A549 (cell line): ENCODE measurements around the gene DMRT3. TPM values are rescaled to one million over a fixed set of nuclear protein-coding genes. Genes with fewer than 3 reads are reported as not detected.

Experiments used
- ATAC-seq, 2 experiments: fragments of 200-7000 bp in 1 of 2; fragments of >200 bp in 1 of 2; cut with Nextera tagmentation in 1 of 2; cut with Tn5 transposase in 1 of 2; 3 replicates each; pipeline versions ENCODE4 v1.8.0 to v1.9.1; 2018 to 2020; ENCODE audit warnings: mild to moderate bottlenecking in 1 of 2, moderate library complexity in 1 of 2
- CTCF ChIA-PET: fragments of 300-600 bp; sonication (Branson Sonifier 250); formaldehyde crosslinking; extraction: SDS; loops from one replicate; lab custom pipeline; 2021; ENCODE audit warnings: antibody characterized with exemption, inconsistent platforms; lab: Yijun Ruan, JAX
- POLR2A ChIA-PET: fragments of 350-600 bp; formaldehyde crosslinking; extraction: SDS; loops from one replicate; lab custom pipeline; 2021; ENCODE audit warnings: antibody characterized with exemption, inconsistent platforms; lab: Yijun Ruan, JAX
- DNase-seq, 2 experiments: peaks; one replicate each; pipeline versions ENCODE4 v3.0.0 to v3.0.0-alpha.2; 2011 to 2016; ENCODE audit warnings: low read depth in 1 of 2, low spot score in 1 of 2
- FAIRE-seq: peaks from 2 replicates; lab custom pipeline; 2011; peaks lifted over from hg19 to GRCh38; lab: Jason Lieb, UNC
- H3K27ac ChIP-seq, 2 experiments: fragments of >200 bp; sonication (Bioruptor Twin); formaldehyde crosslinking; 3 replicates each; pipeline ENCODE4 v1.5.1; 2016 to 2017
- H3K4me1 ChIP-seq: fragments of >200 bp; sonication (Bioruptor Twin); formaldehyde crosslinking; 3 replicates; pipeline ENCODE4 v1.6.1; 2016
- H3K4me2 ChIP-seq: fragments of >200 bp; sonication (Bioruptor Twin); formaldehyde crosslinking; 3 replicates; pipeline ENCODE4 v1.6.1; 2016
- H3K4me3 ChIP-seq: fragments of >200 bp; sonication (Bioruptor Twin); formaldehyde crosslinking; 3 replicates; pipeline ENCODE4 v1.5.1; 2016
- H3K9me3 ChIP-seq: fragments of >200 bp; sonication (Bioruptor Twin); formaldehyde crosslinking; 3 replicates; pipeline ENCODE4 v1.6.1; 2016
- ATOH8 ChIP-seq: fragments of 250-450 bp; sonication (Bioruptor Pico); IDR thresholded peaks from 2 replicates; pipeline ENCODE4 v1.5.0; 2020; ENCODE audit warnings: low read depth, mild to moderate bottlenecking, moderate library complexity
- BCL3 ChIP-seq: fragments of >200 bp; sonication (Bioruptor Twin); formaldehyde crosslinking; IDR thresholded peaks from 3 replicates; pipeline ENCODE4 v1.6.1; 2016
- BHLHE40 ChIP-seq: IDR thresholded peaks from 2 replicates; pipeline ENCODE4 v1.6.1; 2012; ENCODE audit warnings: low read depth, low read length, inconsistent platforms
- CBX2 ChIP-seq: fragments of 200-600 bp; sonication (generic); IDR thresholded peaks from 2 replicates; pipeline ENCODE4 v1.6.1; 2016; ENCODE audit warnings: low read depth, mild to moderate bottlenecking, borderline replicate concordance
- CBX8 ChIP-seq: fragments of 200-600 bp; sonication (generic); IDR thresholded peaks from 2 replicates; pipeline ENCODE4 v1.6.1; 2016
- CEBPB ChIP-seq, 2 experiments: fragments of >200 bp in 1 of 2; sonication (Bioruptor Twin) in 1 of 2; formaldehyde crosslinking in 1 of 2; IDR thresholded peaks; 2 replicates each; pipeline ENCODE4 v1.6.1; 2012 to 2016
- CHD2 ChIP-seq: fragments of 150-350 bp; IDR thresholded peaks from 2 replicates; pipeline ENCODE4 v1.6.1; 2014; ENCODE audit warnings: low read length; ENCODE audit not compliant: partially characterized antibody
- ELK1 ChIP-seq: fragments of 150-350 bp; IDR thresholded peaks from 2 replicates; pipeline ENCODE4 v1.6.1; 2014; ENCODE audit warnings: low read depth, mild to moderate bottlenecking, low read length
- FOSB ChIP-seq: fragments of 250-450 bp; sonication (Bioruptor Pico); IDR thresholded peaks from 2 replicates; pipeline ENCODE4 v1.5.0; 2020; ENCODE audit warnings: mild to moderate bottlenecking, moderate library complexity
- HDAC2 ChIP-seq: fragments of 200-600 bp; sonication (generic); IDR thresholded peaks from 2 replicates; pipeline ENCODE4 v1.6.1; 2016
- HMGXB4 ChIP-seq: fragments of 250-450 bp; sonication (Bioruptor Pico); IDR thresholded peaks from 2 replicates; pipeline ENCODE4 v1.5.0; 2021; ENCODE audit warnings: mild to moderate bottlenecking, moderate library complexity, borderline replicate concordance
- JUNB ChIP-seq: fragments of >200 bp; sonication (Bioruptor Twin); formaldehyde crosslinking; IDR thresholded peaks from 2 replicates; pipeline ENCODE4 v1.6.1; 2016
- KDM5A ChIP-seq: fragments of 200-600 bp; sonication (generic); IDR thresholded peaks from 2 replicates; pipeline ENCODE4 v1.6.1; 2016; ENCODE audit warnings: antibody characterized with exemption, mild to moderate bottlenecking
- NFE2L2 ChIP-seq: fragments of 150-350 bp; conservative IDR thresholded peaks from 2 replicates; pipeline ENCODE4 v1.6.1; 2014; ENCODE audit warnings: low read length
- NPAS2 ChIP-seq: fragments of 250-450 bp; sonication (Bioruptor Pico); IDR thresholded peaks from 2 replicates; pipeline ENCODE4 v1.8.0; 2022; ENCODE audit warnings: mild to moderate bottlenecking, moderate library complexity, borderline replicate concordance
- POLR2AphosphoS2 ChIP-seq: conservative IDR thresholded peaks from 2 replicates; pipeline ENCODE4 v1.6.1; 2012; ENCODE audit warnings: low read length, improper control_type of control experiment, inconsistent platforms
- RCOR1 ChIP-seq: fragments of 150-350 bp; IDR thresholded peaks from 2 replicates; pipeline ENCODE4 v1.6.1; 2014; ENCODE audit warnings: antibody characterized with exemption, low read length, low read depth
- RFX5 ChIP-seq: fragments of 450-650 bp; IDR thresholded peaks from 2 replicates; pipeline ENCODE4 v1.7.1; 2014; ENCODE audit warnings: antibody characterized with exemption, mild to moderate bottlenecking, moderate library complexity
- TFCP2L1 ChIP-seq: fragments of 250-450 bp; sonication (Bioruptor Pico); IDR thresholded peaks from 2 replicates; pipeline ENCODE4 v1.5.0; 2021; ENCODE audit warnings: mild to moderate bottlenecking
- TP53 ChIP-seq: fragments of 250-450 bp; sonication (Bioruptor Pico); IDR thresholded peaks from 2 replicates; pipeline ENCODE4 v1.5.0; 2021; ENCODE audit warnings: mild to moderate bottlenecking, moderate library complexity
- ZFP36 ChIP-seq: fragments of 450-650 bp; IDR thresholded peaks from 2 replicates; pipeline ENCODE4 v1.6.1; 2014; ENCODE audit warnings: borderline replicate concordance; ENCODE audit not compliant: partially characterized antibody
- WGBS: methylation state at CpG from one replicate; pipeline ENCODE4 v1.1.6; 2017; ENCODE audit errors: missing lambda C conversion rate; 5-methylcytosine and 5-hydroxymethylcytosine counted together
- polyA plus RNA-seq, 4 experiments: library from polyadenylated mRNA; depleted of rRNA in 3 of 4; stranded (reverse); fragments of >200 nt; fragmentation: RNase III in 1 of 4; extraction: RNeasy Plus Mini Kit Qiagen cat#74134 plus additional on column Dnase treatment in 1 of 4; gene quantifications; 2 replicates in 3 of 4; 3 replicates in 1 of 4; pipeline ENCODE4 v1.2.3, GENCODE V29; 2011 to 2017

Gene DMRT3
- polyA plus RNA-seq, 2 of the 4 experiments (the other 2 are of a cell fraction), result not detected

GRCh38 chr9:959914-960313 lies 16.5 kb upstream of the DMRT3 start (continued):
- TF ChIP-seq ELK1 (no peak), JUNB (no peak), BCL3 (no peak), CBX2 (no peak), NPAS2 (CRISPR knock-in tag) (no peak), CBX8 (no peak), KDM5A (no peak), RFX5 (no peak), POLR2AphosphoS2 (no peak), HMGXB4 (CRISPR knock-in tag) (no peak), HDAC2 (no peak), ATOH8 (CRISPR knock-in tag) (no peak)

GRCh38 chr9:962023-962422 lies 14.4 kb upstream of the DMRT3 start:
- ATAC-seq (no peak), FAIRE-seq (no peak), DNase-seq (no peak)
- Histone ChIP-seq H3K4me2 (no peak overlapping the region), H3K27ac (no peak overlapping the region), H3K4me3 (no peak overlapping the region), H3K4me1 (no peaks in the 10 kb centered on the region), H3K9me3 (no peaks in the 10 kb centered on the region)
- no peak for TF ChIP-seq ZFP36
- no peak for TF ChIP-seq TFCP2L1
- TF ChIP-seq RCOR1, result no peak
- no peak for TF ChIP-seq CEBPB (IDR thresholded peaks at IDR 0.05)
- TF ChIP-seq FOSB (CRISPR knock-in tag), result no peak
- TF ChIP-seq HMGXB4 (CRISPR knock-in tag), result no peak
- ChIA-PET CTCF (no interaction called here), POLR2A (no interaction called here)
- 0% methylated on average over 6 of the region's 6 CpGs for WGBS

- H3K4me1 ChIP-seq, result no peaks in the 10 kb centered on the region
- no peak for ATAC-seq
- H3K9me3 ChIP-seq, result no peaks in the 10 kb centered on the region
- no peak overlapping the region for H3K27ac ChIP-seq
- CTCF ChIA-PET, result no interaction called here
- 0% methylated on average over 4 of the region's 4 CpGs for WGBS
- POLR2A ChIA-PET, result no interaction called here
- DNase-seq, result no peak
- TF ChIP-seq BHLHE40, result no peak
- TF ChIP-seq HMGXB4 (CRISPR knock-in tag), result no peak
- TF ChIP-seq ELK1, result no peak
- TF ChIP-seq CHD2, result no peak
- TF ChIP-seq TP53 (CRISPR knock-in tag), result no peak
- no peak for TF ChIP-seq BCL3
- TF ChIP-seq NFE2L2, result no peak
- TF ChIP-seq RFX5, result no peak
- no peak for FAIRE-seq
- no peak overlapping the region for H3K4me2 ChIP-seq
- no peak overlapping the region for H3K4me3 ChIP-seq
Measured at GRCh38 chr9:965497-965896, 11.0 kb upstream of the DMRT3 start.
